Hepatocyte (in vitro differentiated cells): ENCODE measurements around the gene FAM131C. TPM values are rescaled to one million over a fixed set of nuclear protein-coding genes. Genes with fewer than 3 reads are reported as not detected.

Source experiments
- DNase-seq: peaks from one replicate; pipeline ENCODE4 v3.0.0-alpha.2; 2016; ENCODE audit warnings: low spot score
- H2AFZ ChIP-seq: fragments of 200-600 bp; sonication (generic); 2 replicates; pipeline ENCODE4 v1.6.0; 2016; ENCODE audit warnings: antibody characterized with exemption, mild to moderate bottlenecking
- H3K27ac ChIP-seq: fragments of 200-600 bp; sonication (generic); 2 replicates; pipeline ENCODE4 v1.5.1; 2016; ENCODE audit warnings: mild to moderate bottlenecking
- H3K27me3 ChIP-seq: fragments of 200-600 bp; sonication (generic); 2 replicates; pipeline ENCODE4 v1.6.1; 2016
- H3K36me3 ChIP-seq: fragments of 200-600 bp; sonication (generic); replicated peaks from 2 replicates; pipeline ENCODE4 v1.5.1; 2016; ENCODE audit warnings: low read depth; ENCODE audit not compliant: insufficient read depth
- H3K4me1 ChIP-seq: fragments of 200-600 bp; sonication (generic); 2 replicates; pipeline ENCODE4 v1.5.1; 2016; ENCODE audit warnings: mild to moderate bottlenecking, moderate library complexity; ENCODE audit not compliant: insufficient read depth
- H3K4me2 ChIP-seq: fragments of 200-600 bp; sonication (generic); 2 replicates; pipeline ENCODE4 v1.6.0; 2016
- H3K4me3 ChIP-seq: fragments of 200-600 bp; sonication (generic); 2 replicates; pipeline ENCODE4 v1.5.1; 2016; ENCODE audit warnings: mild to moderate bottlenecking
- H3K79me2 ChIP-seq: fragments of 200-600 bp; sonication (generic); 2 replicates; pipeline ENCODE4 v1.6.0; 2017; ENCODE audit warnings: mild to moderate bottlenecking
- H3K9me2 ChIP-seq: fragments of 200-600 bp; sonication (generic); replicated peaks from 2 replicates; pipeline ENCODE4 v1.6.0; 2017; ENCODE audit warnings: mild to moderate bottlenecking; ENCODE audit not compliant: insufficient read depth
- H3K9me3 ChIP-seq: fragments of 200-600 bp; sonication (generic); 2 replicates; pipeline ENCODE4 v1.5.1; 2016; ENCODE audit warnings: low read depth, mild to moderate bottlenecking
- H4K20me1 ChIP-seq: fragments of 200-600 bp; sonication (generic); 2 replicates; pipeline ENCODE4 v1.6.0; 2016; ENCODE audit warnings: mild to moderate bottlenecking; ENCODE audit not compliant: insufficient read depth, poor library complexity, severe bottlenecking
- EZH2 ChIP-seq: fragments of 200-600 bp; sonication (generic); IDR thresholded peaks from 2 replicates; pipeline ENCODE4 v1.6.1; 2016; ENCODE audit warnings: antibody characterized with exemption, mild to moderate bottlenecking, borderline replicate concordance
- EZH2phosphoT487 ChIP-seq: fragments of 200-600 bp; sonication (generic); IDR thresholded peaks from one replicate; pipeline ENCODE4 v1.6.1; 2018; ENCODE audit warnings: antibody characterized with exemption, mild to moderate bottlenecking, low read depth, moderate library complexity; ENCODE audit not compliant: unreplicated experiment, severe bottlenecking
- WGBS: methylation state at CpG from one replicate; pipeline ENCODE4 v1.1.6; 2016; ENCODE audit warnings: low lambda C conversion rate; ENCODE audit errors: missing lambda C conversion rate; 5-methylcytosine and 5-hydroxymethylcytosine counted together
- polyA plus RNA-seq: library from polyadenylated mRNA; unstranded; fragments of >200 nt; fragmentation: Nextera tagmentation; extraction: Ambion mirVana; gene quantifications from 2 replicates; pipeline ENCODE4 v1.2.1, GENCODE V29; 2016
- total RNA-seq: library from RNA; depleted of rRNA; stranded (reverse); fragments of >200 nt; gene quantifications from 2 replicates; pipeline ENCODE4 v1.2.3, GENCODE V29; 2014
- TF ChIP-seq, protein P1 (sequence below): fragments of 200-600 bp; sonication (generic); IDR thresholded peaks from 2 replicates; pipeline ENCODE4 v1.5.1; 2016; ENCODE audit warnings: antibody characterized with exemption, mild to moderate bottlenecking; ENCODE audit not compliant: poor library complexity

FAM131C gene
- total and polyA plus RNA-seq, 2 experiments from 2014 or later, result 3.5 to 7.5 TPM

- Histone ChIP-seq H3K79me2 (no peaks in the 10 kb centered on the region), H2AFZ (no peak overlapping the region), H3K36me3 (no peaks in the 10 kb centered on the region), H3K27ac (no peak overlapping the region), H3K4me1 (no peaks in the 10 kb centered on the region), H3K4me3 (no peak overlapping the region), H3K27me3 (no peaks in the 10 kb centered on the region), H4K20me1 (no peaks in the 10 kb centered on the region), H3K9me2 (no peaks in the 10 kb centered on the region), H3K9me3 (no peaks in the 10 kb centered on the region), H3K4me2 (no peak overlapping the region)
- WGBS, result 94% methylated on average over 5 of the region's 5 CpGs
- TF ChIP-seq EZH2 (no peak), EZH2phosphoT487 (no peak)
- TF ChIP-seq, protein P1, sequence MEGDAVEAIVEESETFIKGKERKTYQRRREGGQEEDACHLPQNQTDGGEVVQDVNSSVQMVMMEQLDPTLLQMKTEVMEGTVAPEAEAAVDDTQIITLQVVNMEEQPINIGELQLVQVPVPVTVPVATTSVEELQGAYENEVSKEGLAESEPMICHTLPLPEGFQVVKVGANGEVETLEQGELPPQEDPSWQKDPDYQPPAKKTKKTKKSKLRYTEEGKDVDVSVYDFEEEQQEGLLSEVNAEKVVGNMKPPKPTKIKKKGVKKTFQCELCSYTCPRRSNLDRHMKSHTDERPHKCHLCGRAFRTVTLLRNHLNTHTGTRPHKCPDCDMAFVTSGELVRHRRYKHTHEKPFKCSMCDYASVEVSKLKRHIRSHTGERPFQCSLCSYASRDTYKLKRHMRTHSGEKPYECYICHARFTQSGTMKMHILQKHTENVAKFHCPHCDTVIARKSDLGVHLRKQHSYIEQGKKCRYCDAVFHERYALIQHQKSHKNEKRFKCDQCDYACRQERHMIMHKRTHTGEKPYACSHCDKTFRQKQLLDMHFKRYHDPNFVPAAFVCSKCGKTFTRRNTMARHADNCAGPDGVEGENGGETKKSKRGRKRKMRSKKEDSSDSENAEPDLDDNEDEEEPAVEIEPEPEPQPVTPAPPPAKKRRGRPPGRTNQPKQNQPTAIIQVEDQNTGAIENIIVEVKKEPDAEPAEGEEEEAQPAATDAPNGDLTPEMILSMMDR, result no peak
- no peak for DNase-seq
Measured at GRCh38 chr1:16083486-16083885, 10.0 kb upstream of the FAM131C start.

- H3K4me2 ChIP-seq, result no peak overlapping the region
- peak; percentile 76 for DNase-seq
- H3K9me2 ChIP-seq, result no peaks in the 10 kb centered on the region
- no peak overlapping the region for H3K4me3 ChIP-seq
- no peaks in the 10 kb centered on the region for H3K36me3 ChIP-seq
- no peaks in the 10 kb centered on the region for H3K27me3 ChIP-seq
- 79% methylated on average over 9 of the region's 9 CpGs for WGBS
- no peak overlapping the region for H3K27ac ChIP-seq
- H3K4me1 ChIP-seq, result no peaks in the 10 kb centered on the region
- no peak for TF ChIP-seq EZH2
- TF ChIP-seq, protein P1, result peak; percentile 84
- TF ChIP-seq EZH2phosphoT487, result no peak
- no peaks in the 10 kb centered on the region for H4K20me1 ChIP-seq
- no peak overlapping the region for H2AFZ ChIP-seq
- no peaks in the 10 kb centered on the region for H3K9me3 ChIP-seq
- no peaks in the 10 kb centered on the region for H3K79me2 ChIP-seq
Measured at GRCh38 chr1:16082283-16083038, 9.0 kb upstream of the FAM131C start.

- H3K4me2 ChIP-seq, result no peak overlapping the region
- TF ChIP-seq EZH2phosphoT487, result no peak
- TF ChIP-seq EZH2, result no peak
- TF ChIP-seq, protein P1, result no peak
- H3K9me2 ChIP-seq, result no peaks in the 10 kb centered on the region
- H3K79me2 ChIP-seq, result no peaks in the 10 kb centered on the region
- WGBS, result 89% methylated on average over 9 of the region's 9 CpGs
- no peaks in the 10 kb centered on the region for H3K36me3 ChIP-seq
- H2AFZ ChIP-seq, result no peak overlapping the region
- H3K9me3 ChIP-seq, result no peaks in the 10 kb centered on the region
- no peaks in the 10 kb centered on the region for H3K27me3 ChIP-seq
- no peaks in the 10 kb centered on the region for H4K20me1 ChIP-seq
- no peak for DNase-seq
- H3K4me3 ChIP-seq, result no peak overlapping the region
- H3K4me1 ChIP-seq, result no peaks in the 10 kb centered on the region
- no peak overlapping the region for H3K27ac ChIP-seq
Measured at GRCh38 chr1:16081636-16082035, 8.2 kb upstream of the FAM131C start.
